Breast epithelium (tissue), 3 donors: ENCODE results near the gene KIF4A.

Experiments used
- POLR2A ChIP-seq: fragments of 450-650 bp; IDR thresholded peaks from one replicate; pipeline ENCODE4 v1.6.1; 2016; ENCODE audit warnings: antibody characterized with exemption, mild to moderate bottlenecking, moderate library complexity
- POLR2AphosphoS5 ChIP-seq, 3 donors: sonication (generic); formaldehyde crosslinking; IDR thresholded peaks; one replicate each; pipeline ENCODE4 v1.6.1; 2017; ENCODE audit warnings: antibody characterized with exemption in 3 of 3
- TF ChIP-seq, protein P1 (sequence below), 3 donors: fragments of 450-650 bp; IDR thresholded peaks; one replicate each; pipeline ENCODE4 v1.5.1; 2016 to 2017; ENCODE audit warnings: antibody characterized with exemption in 3 of 3, mild to moderate bottlenecking in 3 of 3, moderate library complexity in 3 of 3

DNA sequence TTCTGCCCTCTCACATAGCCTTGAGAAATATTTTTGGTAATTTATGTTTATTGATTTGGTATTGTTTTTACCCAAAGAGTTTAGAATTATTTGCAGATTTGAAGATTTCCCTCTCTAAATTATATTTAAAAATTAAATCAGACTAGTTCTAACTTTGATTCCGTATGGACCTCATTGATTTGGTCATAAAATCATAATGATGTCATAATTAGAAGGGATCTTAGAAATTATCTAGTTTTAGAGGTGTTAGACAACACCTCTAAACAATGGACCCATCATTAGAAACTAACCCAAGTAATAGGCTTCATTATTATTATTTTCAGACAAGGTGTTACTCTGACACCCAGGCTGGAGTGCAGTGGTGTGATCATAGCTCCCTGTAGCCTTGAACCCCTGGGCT lies 178.8 kb downstream of the KIF4A start:
- TF ChIP-seq, protein P1, sequence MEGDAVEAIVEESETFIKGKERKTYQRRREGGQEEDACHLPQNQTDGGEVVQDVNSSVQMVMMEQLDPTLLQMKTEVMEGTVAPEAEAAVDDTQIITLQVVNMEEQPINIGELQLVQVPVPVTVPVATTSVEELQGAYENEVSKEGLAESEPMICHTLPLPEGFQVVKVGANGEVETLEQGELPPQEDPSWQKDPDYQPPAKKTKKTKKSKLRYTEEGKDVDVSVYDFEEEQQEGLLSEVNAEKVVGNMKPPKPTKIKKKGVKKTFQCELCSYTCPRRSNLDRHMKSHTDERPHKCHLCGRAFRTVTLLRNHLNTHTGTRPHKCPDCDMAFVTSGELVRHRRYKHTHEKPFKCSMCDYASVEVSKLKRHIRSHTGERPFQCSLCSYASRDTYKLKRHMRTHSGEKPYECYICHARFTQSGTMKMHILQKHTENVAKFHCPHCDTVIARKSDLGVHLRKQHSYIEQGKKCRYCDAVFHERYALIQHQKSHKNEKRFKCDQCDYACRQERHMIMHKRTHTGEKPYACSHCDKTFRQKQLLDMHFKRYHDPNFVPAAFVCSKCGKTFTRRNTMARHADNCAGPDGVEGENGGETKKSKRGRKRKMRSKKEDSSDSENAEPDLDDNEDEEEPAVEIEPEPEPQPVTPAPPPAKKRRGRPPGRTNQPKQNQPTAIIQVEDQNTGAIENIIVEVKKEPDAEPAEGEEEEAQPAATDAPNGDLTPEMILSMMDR (IDR thresholded peaks at IDR 0.05): no peak
- TF ChIP-seq POLR2AphosphoS5 (IDR thresholded peaks at IDR 0.05) (no peak), POLR2A (no peak)
